HG03039 (cell line): ENCODE measurements around the gene NTF3.

Source experiments
- ATAC-seq: cut with Tn5 transposase; IDR thresholded peaks from one replicate; pipeline ENCODE4 v1.9.1; 2021; ENCODE audit warnings: mild to moderate bottlenecking, moderate library complexity; ENCODE audit not compliant: unreplicated experiment

Gene NTF3

DNA sequence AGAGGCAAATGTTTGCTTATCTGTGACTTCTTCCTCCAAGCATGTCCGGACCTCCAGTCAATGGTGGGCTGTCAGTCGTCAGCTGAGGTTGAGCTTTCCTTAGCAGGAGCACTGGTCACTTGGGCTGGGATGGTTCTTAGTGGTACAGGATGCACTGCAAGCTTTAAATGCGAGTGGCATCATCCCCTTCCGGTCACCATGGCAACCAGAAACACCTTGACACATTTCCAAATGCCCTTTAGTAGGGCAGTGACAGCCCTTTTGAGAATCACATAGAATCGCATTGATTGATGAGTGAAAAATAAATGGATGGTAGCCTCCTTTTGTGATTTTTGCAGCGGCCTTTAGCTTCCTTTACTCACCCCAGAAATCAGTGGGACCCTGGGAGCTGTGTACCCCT lies 24.1 kb downstream of the NTF3 start:
- ATAC-seq = no peak

DNA sequence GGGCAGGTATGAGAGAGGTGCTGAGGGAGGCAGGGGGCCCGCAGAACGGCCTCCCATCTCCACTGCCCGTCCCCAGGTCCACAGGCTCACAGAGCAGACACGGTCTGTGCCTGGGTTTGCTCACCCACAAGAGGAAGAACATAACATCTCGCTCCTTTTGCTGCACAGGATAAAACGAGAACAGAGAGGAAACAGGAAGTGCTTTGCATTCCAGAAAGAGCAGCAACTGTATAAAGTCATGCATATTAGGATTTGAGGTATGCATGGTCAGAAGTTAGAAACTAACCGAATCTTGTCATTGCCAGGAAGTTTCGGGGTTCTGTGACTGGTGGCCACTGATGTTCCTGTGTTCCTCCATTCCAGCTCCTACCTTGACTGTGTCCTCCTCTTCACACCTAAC lies 25.0 kb downstream of the NTF3 start:
- ATAC-seq = no peak

DNA sequence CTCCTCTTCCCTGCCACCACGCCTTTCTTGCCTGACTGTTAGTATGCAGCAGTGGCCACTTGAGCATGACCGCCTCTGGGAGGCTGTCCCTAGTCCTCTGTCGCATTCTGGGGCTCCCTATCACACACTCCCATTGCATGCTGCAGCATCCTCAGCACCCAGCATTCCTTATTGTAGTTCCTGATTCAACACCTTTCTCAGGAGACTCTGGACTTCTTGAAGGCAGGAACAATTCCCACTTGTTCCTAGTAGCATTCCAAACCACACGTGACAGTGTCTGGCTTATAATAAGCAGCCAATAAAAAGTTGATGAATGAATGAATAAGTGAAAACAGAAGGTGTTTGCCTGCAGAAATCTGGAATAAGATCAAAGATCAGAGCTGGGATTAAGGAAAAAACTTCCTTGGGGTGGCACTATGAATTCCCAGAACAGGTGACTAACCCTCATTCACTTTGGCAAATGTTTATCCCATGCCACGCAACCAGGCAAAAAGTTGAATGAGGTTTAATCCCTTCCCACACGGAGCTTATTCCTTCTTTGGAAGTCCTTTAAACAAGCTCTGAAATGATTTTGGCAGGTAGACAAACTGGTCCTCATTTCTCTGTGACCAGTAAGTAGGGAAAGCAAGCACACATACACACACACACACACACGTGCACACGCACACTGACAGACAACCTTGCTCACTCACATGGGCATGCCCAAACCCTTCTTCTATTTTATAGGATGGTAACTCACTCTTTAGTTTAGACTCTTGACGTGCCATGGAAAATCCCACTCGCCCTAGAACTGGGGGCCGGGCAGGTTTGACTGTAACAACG lies 26.5 kb downstream of the NTF3 start:
- ATAC-seq = no peak

DNA sequence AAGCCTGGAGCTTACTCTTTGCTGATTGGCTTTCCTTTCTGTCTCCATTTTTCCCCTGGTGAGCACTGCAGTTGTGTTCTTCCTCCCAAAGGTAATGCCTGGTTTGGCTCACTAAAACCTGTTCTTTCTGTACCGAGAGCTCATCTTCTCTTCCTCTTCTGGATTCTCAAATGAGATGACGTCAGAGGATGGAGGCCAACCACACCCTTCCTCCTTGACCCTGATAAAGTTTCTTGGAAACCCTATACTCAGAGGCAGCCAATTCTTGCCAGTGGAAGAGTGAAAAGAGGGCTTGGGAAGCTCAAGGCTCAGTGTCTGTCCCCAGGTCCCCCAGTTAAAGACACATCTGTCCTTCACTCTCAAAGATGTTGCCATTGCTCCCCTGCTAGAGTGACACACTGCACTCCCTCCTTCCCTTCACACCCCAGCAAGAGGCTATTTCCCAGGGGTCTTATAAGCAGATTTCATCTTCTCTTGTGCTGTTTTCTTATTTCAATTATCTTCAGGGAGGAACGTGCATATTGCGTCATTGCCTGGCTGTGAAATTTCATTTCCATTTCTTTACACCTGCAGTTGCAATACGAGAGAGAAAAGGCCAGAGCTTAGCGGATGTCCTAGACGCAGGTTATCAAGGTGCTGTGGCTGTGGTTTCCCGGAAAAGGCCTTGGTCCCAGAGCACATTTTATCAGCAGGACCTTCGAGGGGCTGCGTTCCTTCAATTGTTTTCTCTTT lies 27.3 kb downstream of the NTF3 start:
- ATAC-seq = no peak

DNA sequence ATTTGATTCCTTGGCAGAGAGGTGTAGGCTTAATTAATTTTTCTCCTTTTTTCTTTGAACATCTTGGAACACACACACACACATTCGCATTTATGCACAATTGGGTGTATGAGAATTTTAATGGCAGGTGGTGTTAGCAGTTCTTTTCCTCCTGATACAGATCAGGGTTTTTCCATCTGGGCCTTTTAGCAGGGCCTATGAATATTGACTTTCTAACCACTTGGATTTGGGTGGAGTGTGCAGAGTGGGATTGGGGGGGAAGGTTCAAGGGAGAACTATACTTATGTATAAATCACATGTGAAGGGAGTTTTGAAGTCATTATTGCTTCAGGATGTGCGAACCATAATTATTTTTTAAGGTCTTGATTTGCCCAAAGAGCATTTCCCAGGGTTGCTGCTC lies 28.9 kb downstream of the NTF3 start:
- no peak for ATAC-seq

DNA sequence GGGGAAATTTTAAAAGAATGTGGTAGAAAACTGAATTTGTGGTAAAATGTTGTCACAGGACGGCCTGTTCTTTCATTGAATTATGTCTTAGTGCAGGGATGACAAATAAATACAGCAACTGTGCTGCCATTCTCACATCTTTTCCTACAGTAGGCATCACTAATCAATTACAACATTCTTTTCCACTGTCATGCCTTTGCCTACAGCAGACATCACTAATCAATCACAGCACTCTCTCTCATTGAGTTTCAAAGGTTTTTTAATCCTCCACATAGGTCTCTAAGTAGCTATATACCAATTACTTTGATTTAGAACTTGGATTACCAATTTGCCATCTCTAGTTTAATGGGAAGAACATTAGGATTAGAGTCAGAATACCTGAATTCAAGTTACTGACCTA lies 30.1 kb downstream of the NTF3 start:
- no peak for ATAC-seq

DNA sequence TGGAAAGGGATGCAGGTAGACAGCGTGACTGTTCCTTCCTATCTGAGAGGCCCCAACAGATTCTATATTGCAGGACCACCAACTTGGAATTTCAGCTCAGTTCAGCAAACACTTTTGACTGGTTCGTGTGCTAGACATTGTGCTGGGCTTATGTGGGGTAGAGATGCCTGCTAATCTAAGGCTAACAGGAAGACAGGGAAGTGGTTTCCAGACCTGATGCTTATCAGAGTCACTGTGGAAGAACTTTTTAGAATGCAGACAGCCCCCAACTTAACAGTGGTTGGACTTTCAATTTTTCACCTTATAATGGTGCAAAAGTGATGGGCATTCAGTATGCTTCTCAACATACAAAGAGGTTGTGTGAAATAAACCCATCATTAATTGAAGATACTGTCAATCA lies 32.2 kb downstream of the NTF3 start:
- no peak for ATAC-seq

DNA sequence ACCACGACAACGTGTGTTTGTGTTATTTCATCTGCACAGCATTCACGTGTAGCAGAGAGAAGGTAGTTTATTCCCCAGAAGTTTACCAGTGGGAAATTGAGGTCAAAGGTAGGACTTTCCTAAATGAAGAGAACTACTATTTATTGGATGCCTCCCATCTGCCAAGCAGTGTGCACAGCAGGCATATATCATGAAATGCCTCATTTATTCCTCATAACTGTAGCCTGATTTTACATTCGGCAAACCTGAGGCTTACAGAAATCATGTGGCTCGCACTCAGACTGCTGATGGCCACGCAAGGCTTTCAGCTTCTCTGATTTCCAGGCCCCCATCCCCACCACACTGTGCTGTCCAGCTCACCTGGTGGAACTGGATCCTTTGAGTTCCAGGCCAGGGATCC lies 33.5 kb downstream of the NTF3 start:
- ATAC-seq = no peak

DNA sequence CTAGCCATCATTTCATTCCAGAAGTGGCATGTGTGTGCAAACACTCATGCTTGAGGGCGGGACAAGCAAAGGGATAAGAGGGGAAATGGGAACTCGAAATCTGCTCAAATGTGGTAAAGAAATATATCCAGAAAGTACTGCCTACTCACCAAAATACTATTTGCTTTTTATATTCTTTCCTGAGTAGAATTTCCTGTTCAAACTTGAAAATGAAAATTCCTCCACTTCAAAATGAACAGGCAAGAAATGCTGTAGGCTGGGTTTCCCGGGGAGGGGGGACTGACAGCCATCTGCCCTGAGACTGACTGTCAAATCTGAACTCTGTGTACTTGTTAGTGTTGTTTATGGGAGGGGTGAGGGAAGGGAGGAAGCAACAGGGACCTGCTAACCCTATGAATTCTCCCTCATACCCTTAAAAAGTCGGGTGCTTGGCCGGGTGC lies 34.6 kb downstream of the NTF3 start:
- ATAC-seq = no peak

DNA sequence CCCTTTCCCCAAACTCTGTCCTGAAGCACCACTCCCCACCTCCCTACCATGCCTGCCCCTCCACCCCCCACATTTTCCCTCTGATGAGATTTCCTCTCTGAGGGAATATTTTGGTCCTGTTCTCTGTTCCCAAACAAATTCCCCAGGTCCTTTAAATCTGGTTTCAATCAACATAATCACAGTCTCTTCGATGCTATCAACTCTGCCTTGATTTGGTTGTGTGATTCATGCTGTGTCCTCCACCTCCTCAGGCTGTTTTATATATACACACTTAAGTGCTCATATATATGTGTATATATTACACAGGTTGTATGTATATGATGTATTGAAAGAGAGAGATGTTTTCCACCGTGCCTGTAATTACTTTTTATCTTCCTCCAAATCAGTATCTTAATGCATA lies 36.0 kb downstream of the NTF3 start:
- ATAC-seq = no peak

DNA sequence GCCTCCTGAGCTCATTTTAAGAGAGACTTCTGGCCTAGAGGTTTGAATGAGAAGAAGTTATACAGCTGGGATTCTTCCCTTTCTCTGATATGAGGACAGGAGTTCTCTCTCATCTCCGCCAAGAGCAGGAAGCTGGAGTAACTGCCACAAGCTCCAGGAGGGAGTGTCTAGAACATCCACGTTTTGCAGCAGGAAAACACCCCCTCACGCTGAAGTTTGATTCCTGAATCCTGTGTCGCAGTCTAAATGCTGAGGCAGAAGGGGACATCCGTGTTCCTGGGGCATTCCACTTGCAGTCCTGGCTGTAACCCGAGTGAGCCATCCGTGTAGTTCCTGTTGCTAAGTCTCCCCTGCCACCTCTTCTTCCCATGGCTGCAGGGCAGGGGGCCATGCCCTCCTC lies 38.3 kb downstream of the NTF3 start:
- no peak for ATAC-seq

DNA sequence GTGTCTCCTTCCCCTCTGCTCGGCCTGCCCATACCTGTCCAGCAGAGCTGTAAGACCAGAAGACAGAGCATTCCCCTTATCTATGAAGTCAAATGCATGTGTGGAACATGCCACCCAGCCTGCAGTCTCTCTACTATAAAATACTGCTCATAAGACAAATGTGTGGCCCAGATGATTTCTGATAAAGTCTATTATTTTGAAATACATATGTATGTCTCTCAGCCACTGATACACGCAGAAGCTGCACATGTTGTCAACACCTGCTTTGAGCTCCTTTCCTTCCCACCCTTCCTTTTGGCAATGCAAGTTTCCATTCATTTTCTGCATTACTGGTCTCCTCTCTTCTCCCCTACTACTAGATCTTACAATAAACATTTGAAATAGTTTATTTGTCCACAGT lies 38.8 kb downstream of the NTF3 start:
- no peak for ATAC-seq

DNA sequence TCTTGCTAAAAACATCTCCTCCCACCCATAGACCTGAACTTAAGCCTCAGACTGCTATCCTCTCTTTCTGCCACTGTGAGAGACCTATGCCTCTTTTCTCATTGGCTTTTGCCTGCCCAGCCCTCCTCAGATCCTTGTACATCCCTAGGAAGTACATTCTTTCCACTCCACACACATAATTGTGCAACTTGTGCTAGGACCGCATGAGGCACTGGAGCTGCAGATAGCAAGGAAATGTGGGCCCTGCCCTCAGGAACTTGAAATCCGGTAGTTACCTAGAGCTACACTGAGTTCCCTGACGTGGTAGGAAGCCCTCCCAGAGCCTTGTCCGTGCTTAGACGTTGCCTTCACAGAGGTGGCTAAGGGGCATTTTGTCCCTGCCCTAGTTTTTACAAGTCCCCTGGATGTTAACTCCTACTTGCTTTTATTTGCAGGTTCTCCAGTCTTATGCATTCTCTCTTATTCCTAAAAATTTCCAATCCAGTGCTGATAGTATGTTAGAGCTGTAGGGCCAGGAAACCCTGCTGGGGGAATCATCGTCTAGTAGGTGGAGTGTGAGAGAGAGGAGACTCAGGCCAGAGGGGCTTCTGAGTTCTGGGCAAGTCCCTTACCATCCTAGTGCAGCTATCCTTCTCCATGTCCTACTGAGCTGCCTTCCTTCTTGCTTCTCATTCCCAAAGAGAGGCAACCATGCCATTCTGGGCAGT lies 41.3 kb downstream of the NTF3 start:
- ATAC-seq = no peak

DNA sequence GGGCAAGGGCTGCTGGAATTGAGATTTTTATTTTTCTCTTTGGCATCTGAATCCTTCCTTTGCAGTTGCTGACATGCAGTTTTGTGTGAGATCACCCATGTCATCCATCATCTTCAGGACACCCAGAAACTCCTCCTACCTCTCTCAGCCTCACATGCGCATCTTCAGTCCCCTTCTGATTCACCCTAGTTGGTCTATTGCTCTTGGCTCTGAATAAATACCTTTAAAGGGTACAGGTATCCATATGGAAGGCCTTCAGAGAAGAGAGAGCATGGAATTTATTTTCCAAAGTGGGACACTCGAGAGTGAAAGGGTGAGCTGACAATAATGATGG lies 41.8 kb downstream of the NTF3 start:
- no peak for ATAC-seq

DNA sequence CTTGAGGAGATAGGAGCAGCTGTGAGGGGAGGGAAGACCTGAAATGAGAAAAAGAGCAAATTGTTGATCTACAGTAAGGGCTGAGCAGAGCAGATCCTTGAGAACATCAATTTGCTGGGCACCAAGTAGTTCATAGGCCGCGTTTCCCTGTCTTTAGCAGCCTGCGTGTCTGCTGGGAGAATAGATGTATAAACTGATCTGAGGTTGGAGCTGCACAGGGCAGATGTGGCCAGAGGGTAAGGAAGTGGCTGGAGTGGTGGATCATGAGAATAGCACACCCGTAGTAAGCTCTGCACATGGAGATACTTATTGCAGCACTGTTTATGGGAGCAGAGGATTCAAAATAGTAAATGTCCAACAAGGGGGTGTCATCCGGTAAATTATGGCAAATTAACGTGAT lies 44.4 kb downstream of the NTF3 start:
- ATAC-seq = no peak

DNA sequence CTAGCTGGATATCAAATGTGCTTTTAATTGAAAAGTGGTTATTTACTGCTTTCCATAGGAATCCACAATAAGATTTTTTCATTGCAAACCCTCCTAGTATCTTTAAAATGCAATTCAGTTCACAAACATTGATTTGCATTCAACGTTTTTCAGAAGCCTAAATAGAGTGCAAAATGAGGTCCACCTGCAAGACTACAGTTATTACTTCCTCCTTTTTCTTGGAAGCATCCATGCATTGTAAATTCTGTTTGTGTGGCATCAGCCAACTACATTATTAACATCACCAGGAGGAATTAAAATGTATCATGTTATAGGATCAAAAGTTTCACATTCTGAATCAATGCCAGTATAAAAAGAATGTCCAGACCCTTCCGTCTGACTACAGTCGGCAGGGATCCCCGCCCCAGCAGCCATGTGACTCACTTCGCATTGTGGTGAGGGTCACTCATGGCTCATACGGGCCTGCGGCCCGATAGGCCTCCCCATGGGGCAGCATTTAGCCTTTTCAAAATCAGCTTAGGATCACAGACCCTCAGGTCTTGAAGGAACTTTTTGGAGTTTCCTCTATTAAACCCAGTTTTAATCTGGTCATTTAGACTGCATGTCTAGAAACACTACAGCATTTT lies 46.3 kb downstream of the NTF3 start:
- no peak for ATAC-seq

DNA sequence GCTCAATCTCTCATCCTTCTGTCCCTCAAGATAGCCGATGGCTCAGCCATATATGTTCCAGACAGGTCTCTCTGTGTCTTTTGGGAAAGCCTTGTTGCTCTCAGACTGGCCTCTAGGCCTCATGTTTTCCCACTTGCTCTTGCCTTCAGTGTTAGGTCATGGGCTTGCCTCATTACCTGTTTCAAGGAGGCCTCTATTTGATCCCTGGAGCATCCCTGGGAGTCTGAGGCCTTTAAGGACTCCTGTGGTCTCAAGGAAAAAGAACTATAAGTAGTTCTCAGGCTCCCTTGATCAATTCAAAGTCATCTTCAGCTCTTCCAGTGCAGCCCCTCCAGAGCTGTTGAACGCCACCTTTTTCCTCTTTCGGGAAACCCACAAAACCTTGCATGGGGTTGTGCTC lies 47.9 kb downstream of the NTF3 start:
- ATAC-seq = no peak

DNA sequence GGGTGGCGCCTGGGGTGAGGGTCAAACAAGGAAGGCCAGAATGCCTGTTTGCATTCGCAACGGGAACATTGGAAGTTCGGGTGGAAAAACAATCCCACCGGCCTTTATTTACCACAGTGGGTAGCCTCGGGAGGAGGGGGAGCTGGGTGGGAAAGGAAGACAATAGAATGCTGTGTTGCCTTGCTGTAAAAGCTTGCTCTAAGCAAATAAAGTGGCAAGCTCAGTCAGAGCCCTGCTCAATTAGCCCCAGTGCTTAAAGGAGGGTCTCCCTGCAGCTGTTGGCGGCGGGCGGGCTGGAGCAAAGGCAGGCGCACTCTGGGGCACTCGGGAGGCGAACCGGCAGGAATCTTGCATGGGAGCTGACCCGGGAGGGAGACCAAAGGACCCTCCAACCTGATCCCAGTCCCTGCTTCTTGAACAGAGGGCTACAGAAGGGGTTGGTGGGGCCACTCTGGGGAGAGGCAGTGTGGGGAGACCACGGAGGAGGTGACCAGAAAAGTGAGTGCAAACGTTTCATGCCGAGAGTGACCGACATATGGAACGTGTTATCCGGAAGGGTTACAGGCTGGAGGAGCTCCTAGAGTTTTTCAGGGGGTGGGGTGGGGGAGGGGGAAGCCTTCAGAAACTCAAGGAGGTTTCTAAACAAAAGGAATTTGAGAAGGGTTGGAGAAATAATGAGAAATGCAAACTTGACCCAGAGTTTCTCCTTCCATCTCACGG lies 48.5 kb downstream of the NTF3 start:
- no peak for ATAC-seq

DNA sequence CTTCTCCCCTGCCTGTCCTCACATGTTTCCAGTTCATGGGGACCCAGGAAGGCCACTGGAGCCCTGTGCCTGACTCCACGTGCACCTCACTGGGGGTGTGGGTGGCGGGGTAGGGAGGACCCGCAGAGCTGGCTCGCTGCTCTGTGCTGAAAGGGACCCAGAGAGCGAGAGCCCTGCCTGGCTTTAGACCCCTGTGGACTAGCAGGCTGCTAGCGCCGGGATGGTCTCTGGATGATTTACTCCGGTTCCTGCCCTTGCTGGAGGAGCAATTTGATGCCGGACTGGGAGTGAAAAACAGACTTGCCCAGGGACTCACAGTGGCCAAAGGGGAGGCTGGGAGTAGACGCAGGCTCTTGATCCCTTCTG lies 49.0 kb downstream of the NTF3 start:
- no peak for ATAC-seq

DNA sequence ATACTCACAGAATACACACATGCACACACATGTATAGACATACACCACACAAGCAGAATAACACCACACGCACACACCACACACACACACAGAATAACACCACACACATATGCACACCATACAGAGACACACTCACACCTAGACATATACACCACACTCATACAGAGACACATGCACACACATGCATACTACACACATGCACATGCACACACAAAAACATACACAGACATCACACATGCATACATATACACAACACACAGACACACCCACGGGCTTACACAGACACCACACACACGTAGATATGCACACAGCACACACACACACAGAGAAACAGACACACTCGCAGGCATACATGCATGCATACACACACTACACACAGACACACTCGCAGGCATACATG lies 49.7 kb downstream of the NTF3 start:
- ATAC-seq = no peak

DNA sequence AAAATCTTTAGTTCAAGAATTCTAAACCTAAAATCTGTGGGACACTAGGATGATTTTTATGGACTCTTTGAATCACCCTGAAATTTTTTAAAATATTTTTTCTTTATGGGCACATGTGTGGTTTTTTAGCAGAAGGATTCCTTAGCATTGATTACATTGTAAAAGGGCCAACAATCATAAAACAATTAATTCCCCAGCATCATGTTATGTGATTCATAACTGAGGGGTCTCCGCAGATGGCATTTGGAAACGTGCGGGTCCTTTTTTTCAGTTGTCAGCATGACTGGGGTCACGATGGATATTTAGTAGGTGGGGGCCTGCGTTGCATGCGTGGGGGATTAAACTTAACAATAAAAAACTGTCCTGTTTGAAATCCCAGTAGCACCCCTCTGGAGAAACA lies 52.5 kb downstream of the NTF3 start:
- no peak for ATAC-seq
